NOMO-1 (cell line): ENCODE data around the gene CRYGN.
A peak's percentile ranks its signal among the peaks of the same experiment; 100 is the strongest.

Experiments used
- DNase-seq, 2 experiments: peaks; one replicate each; lab custom pipeline; 2025; ENCODE audit not compliant: unreplicated experiment in 2 of 2; lab: John Stamatoyannopoulos, UW

Gene CRYGN, protein sequence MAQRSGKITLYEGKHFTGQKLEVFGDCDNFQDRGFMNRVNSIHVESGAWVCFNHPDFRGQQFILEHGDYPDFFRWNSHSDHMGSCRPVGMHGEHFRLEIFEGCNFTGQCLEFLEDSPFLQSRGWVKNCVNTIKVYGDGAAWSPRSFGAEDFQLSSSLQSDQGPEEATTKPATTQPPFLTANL

DNA sequence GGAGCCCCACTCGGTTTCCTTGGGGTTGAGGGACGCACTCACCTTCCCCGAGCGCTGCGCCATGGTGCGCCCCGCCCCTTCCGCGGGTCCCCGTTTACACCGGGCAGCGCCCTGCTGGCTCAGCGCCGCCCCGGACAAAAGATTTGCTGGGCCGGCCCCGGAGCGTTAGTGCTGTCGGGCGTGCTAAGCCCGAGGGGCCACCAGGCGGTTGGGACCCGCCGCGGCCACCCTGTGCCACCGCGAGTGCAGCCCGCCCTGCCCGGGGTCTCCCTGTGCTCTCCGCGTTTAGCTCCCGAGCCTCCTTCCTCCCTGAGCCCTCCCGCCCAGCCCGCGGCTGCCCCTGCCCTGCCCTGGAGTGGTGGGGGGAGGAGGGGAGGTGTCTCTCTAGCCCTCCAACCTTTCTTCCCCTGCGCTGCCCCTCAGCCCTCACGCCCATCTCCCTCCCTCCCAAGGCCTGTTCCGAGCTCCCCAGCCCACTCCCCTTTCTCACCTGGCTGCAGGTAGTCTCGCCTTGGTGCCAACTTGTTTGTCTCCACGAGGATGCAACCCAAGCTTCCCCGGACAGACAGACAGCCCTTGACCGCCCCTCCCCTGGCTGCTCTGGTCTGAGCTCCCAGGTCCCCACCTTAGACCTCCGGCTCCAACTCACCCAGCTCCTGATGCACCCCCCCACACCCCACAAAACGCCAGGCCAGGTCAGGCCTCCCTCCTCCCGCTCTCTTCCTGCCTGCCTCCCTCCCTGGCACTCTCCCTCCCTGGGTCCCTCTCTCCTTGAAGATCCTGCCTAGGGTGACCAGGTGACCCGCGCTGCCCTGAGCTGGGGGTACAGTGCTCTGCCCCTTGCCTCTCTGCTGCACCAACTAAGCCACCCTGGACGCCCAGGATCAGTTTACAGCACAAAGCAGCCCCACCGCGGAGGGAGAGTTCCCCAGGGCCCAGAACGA is at the start of gene CRYGN:
Gene CRYGN, minus strand, starts transcription at position 287 of the 944 bp plus-strand sequence. Its CDS starts 224 bp downstream, at position 63.
- no peak for DNase-seq

- no peak for DNase-seq
Measured at GRCh38 chr7:151489498-151489897, 49.6 kb upstream of the CRYGN start.

DNA sequence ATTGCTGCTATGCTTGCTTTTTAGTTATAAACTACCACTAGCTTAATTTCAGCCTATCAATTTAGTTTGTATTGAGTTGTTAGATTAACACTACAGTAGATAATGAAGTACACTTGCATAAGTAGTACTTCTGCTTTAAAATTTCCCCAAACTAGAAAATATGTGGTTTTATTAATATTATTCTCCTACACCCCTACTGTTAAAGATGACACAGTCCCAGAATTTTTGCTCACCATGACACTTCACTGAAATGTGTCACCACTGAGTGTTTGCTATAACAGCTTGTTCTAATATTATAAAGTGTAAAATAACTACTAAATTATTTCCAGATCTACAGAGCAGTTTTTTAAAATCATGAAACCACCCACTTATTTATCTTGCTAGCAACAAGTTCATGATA is 48.2 kb upstream of the CRYGN start:
- DNase-seq: no peak

- DNase-seq: no peak
Measured at GRCh38 chr7:151487228-151487627, 47.3 kb upstream of the CRYGN start.

DNA sequence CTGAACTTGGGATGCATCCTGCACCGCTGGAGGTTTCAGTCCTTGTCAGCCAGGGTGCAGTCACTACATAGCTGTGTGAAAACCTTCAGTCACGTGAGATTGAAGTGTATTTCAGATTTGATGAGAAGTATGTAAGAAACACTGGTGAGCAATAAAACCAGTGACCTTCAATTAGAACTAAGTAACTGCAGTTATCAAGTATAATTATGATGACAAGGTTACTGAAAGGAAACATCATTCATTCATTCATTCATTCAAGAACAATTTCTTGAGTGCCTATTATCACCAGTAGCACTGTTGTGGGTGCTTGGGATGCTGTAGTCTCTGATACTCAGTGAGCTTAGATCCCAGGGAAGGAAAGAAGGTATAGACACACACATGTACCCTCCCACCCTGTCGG is 46.1 kb upstream of the CRYGN start:
- DNase-seq: no peak

DNA sequence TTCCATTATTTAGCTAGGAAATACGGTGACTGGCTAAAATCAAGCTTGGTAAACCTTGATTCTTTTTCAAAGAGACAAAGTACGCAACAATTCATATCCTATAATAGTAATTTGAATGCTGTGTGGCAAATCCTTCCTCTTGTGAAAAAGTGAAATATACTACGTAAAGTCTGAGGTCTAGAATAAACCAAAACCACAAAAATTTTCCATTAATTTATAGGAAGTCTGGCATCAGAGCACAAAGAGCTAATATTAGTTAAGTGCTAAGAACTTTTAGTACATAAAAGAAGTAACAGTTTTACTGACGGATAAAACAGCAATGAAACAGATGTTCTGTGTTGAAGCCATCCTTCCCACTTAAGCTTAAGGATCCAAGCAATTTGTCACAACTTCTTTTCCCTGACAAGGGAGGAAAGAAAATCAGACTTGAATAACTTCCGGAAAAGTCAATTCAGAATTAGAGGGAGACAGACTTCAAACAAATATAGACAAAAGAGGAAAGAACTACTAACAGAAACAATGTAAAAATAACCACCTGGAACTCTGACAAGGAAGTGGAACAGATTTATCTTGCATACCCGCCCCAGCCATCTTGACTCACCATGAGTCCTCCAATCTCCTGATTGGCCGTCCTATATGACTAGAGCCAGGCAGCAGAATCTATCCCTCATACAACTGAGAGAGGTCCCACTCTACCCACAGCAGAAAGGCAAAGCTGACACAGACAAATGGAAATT is 45.2 kb upstream of the CRYGN start:
- peak; percentile 13 to 53 for DNase-seq

GRCh38 chr7:151483711-151483983 is 43.7 kb upstream of the CRYGN start:
- no peak for DNase-seq

- DNase-seq: no peak
Measured at GRCh38 chr7:151482883-151483710, 43.2 kb upstream of the CRYGN start.

- no peak for DNase-seq
Measured at GRCh38 chr7:151481650-151482505, 41.9 kb upstream of the CRYGN start.

- DNase-seq: no peak
Measured at GRCh38 chr7:151477867-151478266, 37.9 kb upstream of the CRYGN start.

- DNase-seq: no peak
Measured at GRCh38 chr7:151472644-151473380, 32.9 kb upstream of the CRYGN start.

- DNase-seq: no peak
Measured at GRCh38 chr7:151470711-151471110, 30.8 kb upstream of the CRYGN start.

DNA sequence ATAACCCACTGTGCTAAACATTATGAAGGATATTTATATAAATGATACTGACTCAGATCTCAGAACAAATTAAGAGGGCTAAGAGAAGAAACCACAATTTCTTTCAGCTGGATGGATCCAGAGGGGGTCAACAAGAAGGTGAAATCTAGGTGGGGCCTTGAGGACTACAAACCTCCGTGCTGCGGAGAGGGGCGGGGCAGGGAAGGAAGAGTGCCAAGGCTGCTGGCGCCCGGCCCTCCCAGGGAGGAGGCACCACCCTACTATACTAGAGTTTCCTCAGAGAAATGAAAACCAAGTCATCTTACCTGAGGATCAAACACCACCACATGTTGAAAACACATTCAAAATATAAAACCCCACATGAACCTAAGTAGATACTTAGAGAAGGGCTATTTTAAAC is 29.3 kb upstream of the CRYGN start:
- no peak for DNase-seq

- DNase-seq: no peak
Measured at GRCh38 chr7:151468217-151469018, 28.5 kb upstream of the CRYGN start.

DNA sequence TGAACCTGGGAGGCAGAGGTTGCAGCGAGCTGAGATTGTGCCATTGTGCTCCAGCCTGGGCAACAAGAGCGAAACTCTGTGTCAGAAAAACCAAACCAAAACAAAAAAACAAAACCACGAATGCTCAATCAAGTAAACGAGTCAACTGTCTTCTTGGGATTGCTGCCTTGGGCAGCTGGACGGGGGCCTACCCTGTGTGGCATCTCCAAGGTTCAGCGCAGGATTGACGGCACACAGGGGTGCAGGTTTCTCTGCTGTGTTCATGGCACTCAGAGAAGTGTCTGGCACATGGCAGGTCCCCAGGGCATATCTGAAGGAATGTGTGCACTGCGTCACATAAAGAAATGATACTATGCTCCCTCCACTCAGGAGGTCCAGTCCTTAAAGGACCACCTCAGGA is 25.2 kb upstream of the CRYGN start:
- no peak for DNase-seq

- no peak for DNase-seq
Measured at GRCh38 chr7:151462306-151462779, 22.4 kb upstream of the CRYGN start.

- no peak for DNase-seq
Measured at GRCh38 chr7:151461942-151462230, 21.9 kb upstream of the CRYGN start.

DNA sequence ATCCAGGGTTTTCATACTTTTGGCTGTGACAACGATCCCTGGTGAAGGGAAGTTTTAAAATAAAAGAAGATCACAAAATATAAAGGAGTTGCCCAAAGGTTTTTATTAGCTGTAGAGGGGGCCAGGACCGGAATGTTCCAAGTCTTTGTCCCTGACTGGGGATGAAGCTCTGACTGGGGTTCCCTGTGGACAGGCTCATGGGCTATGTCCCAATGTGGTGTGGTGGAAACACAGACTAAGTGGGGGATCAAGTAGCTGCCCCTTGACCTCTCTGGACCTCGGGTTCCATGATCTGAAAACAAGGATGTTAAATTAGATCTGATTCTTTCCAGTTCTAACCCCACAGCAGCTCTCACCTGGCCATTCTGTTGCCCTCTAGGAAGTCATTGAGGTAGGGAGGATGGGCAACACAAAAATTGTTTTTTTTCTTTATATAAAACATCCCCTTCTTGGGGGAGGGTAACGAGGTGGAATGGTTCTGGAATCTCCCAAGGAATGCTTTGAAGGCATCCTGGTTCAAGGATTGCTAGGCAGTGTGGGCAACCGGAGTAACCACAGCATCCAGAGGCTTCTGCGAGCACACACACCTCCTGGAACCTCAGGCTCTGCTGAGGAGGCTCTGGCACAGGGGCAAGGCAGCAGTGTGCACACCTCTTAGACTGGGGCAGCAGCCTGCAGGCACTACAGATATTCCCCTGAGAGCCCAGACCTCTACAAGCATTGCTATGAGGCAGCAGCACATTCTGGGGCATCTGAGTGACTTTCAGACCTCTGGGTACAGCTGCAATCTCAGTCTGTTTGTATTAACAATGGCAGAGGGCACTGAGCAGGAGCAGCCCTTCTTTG is 21.4 kb upstream of the CRYGN start:
- no peak for DNase-seq
